Dedifferentiated amniotic fluid mesenchymal stem cell (primary cell): Measurements from ENCODE around the gene GPR50.

Experiments used
- DNase-seq: peaks from one replicate; pipeline ENCODE4 v3.0.0-alpha.2; 2016; ENCODE audit errors: extremely low spot score

GPR50 gene

GRCh38 chrX:151227627-151228026, 51.2 kb downstream of the GPR50 start:
- no peak for DNase-seq

GRCh38 chrX:151228935-151229334, 52.6 kb downstream of the GPR50 start:
- DNase-seq: no peak
